ENCODE results near the gene MMP3.
"Not testable (repeated sequence)": the region's sequence is repeated elsewhere in the genome, so short reads cannot be mapped to it uniquely, and the experiment has no call there.

The MMP3 gene

DNA sequence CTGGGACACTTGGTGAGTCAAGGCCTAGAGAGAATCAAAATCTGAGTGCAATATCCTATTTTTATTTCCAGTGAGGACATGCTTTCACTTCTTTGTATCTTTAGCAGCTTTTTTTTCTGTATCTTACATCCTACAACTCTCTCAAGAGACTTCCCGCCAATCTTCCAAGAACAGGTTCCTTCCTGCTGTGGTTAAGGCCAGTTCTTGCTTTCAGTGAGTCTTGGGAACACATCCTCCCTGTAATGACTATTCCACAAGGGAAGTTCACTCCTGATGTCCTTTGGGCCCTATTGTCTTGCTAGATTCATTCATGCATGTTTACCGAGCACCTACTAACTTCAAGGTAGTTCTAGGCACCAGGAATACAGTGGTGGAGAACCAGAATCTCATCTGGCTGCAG lies 35.2 kb upstream of the MMP3 start:
- Mint-ChIP-seq H3K4me3 (no peak overlapping the region), H3K27ac (no peak overlapping the region), H3K36me3 (ENCODE audit: low read depth) (no peaks in the 10 kb centered on the region), H3K4me1 (no peaks in the 10 kb centered on the region), H3K9me3 (no peaks in the 10 kb centered on the region), H3K27me3 (ENCODE audit: low read depth, poor library complexity) (no peaks in the 10 kb centered on the region)
- TF ChIP-seq, protein P1, sequence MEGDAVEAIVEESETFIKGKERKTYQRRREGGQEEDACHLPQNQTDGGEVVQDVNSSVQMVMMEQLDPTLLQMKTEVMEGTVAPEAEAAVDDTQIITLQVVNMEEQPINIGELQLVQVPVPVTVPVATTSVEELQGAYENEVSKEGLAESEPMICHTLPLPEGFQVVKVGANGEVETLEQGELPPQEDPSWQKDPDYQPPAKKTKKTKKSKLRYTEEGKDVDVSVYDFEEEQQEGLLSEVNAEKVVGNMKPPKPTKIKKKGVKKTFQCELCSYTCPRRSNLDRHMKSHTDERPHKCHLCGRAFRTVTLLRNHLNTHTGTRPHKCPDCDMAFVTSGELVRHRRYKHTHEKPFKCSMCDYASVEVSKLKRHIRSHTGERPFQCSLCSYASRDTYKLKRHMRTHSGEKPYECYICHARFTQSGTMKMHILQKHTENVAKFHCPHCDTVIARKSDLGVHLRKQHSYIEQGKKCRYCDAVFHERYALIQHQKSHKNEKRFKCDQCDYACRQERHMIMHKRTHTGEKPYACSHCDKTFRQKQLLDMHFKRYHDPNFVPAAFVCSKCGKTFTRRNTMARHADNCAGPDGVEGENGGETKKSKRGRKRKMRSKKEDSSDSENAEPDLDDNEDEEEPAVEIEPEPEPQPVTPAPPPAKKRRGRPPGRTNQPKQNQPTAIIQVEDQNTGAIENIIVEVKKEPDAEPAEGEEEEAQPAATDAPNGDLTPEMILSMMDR (IDR thresholded peaks at IDR 0.05): no peak
- DNase-seq: no peak

DNA sequence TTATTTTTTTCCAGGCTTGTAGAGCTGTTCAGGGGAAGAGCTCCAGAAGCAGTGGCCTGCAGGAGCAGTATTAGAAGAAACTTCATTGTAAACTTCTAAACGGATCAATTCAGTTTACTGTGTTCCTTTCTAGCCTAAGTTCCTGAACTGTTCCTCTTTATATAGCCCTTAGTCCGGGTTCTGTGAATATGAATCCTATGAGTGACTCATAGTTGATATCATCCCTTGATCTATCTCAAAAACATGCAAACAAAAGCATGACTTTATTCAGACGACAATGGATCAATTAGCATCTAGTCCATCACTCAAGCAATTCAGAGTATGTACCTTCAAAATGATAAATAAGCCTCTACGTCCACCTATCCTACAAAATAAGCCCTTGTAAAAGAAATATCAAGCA lies 31.4 kb upstream of the MMP3 start, which contains the start of gene MMP12:
Gene MMP12, minus strand, starts transcription at position 131 of the 400 bp plus-strand sequence. Its CDS starts 45 bp downstream, at position 86.
- Mint-ChIP-seq H3K27ac (no peak within 1 kb of the TSS), H3K27me3 (ENCODE audit: low read depth, poor library complexity) (no peaks in the 10 kb centered on the region), H3K4me1 (no peaks in the 10 kb centered on the region), H3K36me3 (ENCODE audit: low read depth) (no peaks in the 10 kb centered on the region), H3K4me3 (no peak within 1 kb of the TSS), H3K9me3 (no peaks in the 10 kb centered on the region)
- TF ChIP-seq, protein P1 (IDR thresholded peaks at IDR 0.05): no peak
- DNase-seq: no peak

DNA sequence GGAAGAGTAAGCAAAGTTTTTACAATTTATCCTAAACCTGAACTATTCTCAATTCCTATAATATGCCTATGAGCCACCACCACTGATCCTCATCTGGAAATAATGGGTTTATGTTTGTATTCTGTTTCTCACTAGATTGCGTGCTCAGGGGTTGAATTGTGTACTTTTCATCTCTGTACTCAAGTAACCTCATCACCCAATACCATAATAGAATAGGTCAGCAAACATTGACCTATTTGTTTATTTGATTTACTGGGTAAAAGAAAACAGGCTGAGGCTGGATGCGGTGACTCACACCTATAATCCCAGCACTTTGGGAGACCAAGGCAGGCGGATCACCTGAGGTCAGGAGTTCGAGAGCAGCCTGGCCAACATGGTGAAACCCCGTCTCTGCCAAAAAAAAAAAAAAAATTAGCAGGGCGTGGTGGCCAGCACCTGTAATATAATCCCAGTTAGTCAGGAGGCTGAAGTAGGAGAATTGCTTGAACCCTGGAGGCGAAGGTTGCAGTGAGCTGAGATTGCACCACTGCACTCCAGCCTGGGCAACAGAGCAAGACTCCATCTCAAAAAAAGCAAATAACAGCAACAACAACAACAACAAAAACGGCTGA lies 26.1 kb upstream of the MMP3 start:
- not testable (repeated sequence) for H3K27me3 Mint-ChIP-seq (ENCODE audit: low read depth, poor library complexity); H3K4me1 Mint-ChIP-seq; H3K27ac Mint-ChIP-seq; H3K9me3 Mint-ChIP-seq; H3K36me3 Mint-ChIP-seq (ENCODE audit: low read depth); H3K4me3 Mint-ChIP-seq; DNase-seq

DNA sequence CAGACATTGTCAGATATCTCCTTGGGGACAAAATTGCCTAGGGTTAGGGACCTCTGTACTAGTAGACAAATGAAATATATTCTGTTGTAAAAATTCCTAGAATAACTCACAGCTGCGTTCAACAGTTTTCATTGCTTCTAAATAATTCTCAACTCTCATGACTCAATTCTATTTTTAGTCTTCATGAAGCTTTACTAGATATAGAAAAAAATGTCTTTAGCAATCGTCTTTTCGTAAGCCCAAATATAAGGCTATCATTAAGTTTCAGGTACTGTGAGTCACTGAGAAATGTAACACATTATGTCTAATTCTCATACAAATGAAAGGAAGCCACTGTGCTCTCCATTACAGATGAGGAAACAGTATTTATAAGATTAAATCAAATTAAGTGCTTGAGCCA lies 24.9 kb upstream of the MMP3 start:
- peaks cover 2% of the 10 kb centered on the region for H3K4me1 Mint-ChIP-seq
- no peaks in the 10 kb centered on the region for H3K36me3 Mint-ChIP-seq (ENCODE audit: low read depth)
- no peak for DNase-seq
- no peaks in the 10 kb centered on the region for H3K9me3 Mint-ChIP-seq
- no peak overlapping the region for H3K4me3 Mint-ChIP-seq
- no peaks in the 10 kb centered on the region for H3K27me3 Mint-ChIP-seq (ENCODE audit: low read depth, poor library complexity)
- TF ChIP-seq, protein P1 (IDR thresholded peaks at IDR 0.05): no peak
- no peak overlapping the region for H3K27ac Mint-ChIP-seq

DNA sequence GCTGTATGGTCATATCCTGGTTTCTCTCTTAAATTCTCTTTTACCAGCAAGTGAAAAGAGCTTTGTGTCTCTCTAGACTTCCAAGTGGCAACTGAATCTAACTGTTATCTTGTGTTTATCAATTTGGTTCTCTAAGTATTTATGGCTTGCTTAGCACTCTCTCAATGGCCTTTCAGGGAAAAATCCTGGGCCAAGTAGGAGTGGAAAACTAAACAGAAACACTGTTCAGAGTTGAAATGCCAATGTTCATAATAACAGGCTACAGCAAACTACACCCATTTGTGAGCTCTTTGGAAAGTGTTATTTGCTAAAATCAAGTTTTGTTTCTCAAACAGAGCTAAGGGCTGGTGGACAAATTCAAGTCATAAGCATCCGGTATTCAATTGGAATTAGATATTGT lies 21.3 kb upstream of the MMP3 start:
- Mint-ChIP-seq H3K27me3 (ENCODE audit: low read depth, poor library complexity) (no peaks in the 10 kb centered on the region), H3K27ac (no peak overlapping the region), H3K4me3 (no peak overlapping the region), H3K9me3 (no peaks in the 10 kb centered on the region), H3K4me1 (peaks cover 7% of the 10 kb centered on the region), H3K36me3 (ENCODE audit: low read depth) (no peaks in the 10 kb centered on the region)
- TF ChIP-seq, protein P1 (IDR thresholded peaks at IDR 0.05): no peak
- no peak for DNase-seq

DNA sequence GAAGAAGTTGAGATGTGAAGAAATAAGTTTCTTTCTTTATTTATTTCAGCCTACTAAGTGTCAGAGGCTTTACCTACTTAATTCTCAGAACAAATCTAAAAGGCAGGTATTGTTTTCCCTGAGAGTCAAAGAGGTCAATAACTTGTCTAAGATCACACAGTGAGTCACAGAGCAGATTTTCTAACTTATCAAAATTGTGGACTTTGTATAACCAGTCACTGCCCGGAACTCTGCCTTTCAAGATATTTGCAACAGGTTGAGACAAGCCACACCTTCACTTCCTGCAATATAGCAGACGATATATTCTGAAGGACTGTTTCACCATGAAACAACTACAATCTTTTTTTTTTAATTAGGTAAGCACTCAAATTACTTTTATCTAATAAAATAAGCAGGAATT lies 10.5 kb upstream of the MMP3 start:
- no peaks in the 10 kb centered on the region for H3K4me1 Mint-ChIP-seq
- H3K9me3 Mint-ChIP-seq: no peaks in the 10 kb centered on the region
- TF ChIP-seq, protein P1 (IDR thresholded peaks at IDR 0.05): no peak
- H3K36me3 Mint-ChIP-seq (ENCODE audit: low read depth): no peaks in the 10 kb centered on the region
- DNase-seq: no peak
- no peak overlapping the region for H3K4me3 Mint-ChIP-seq
- H3K27me3 Mint-ChIP-seq (ENCODE audit: low read depth, poor library complexity): no peaks in the 10 kb centered on the region
- no peak overlapping the region for H3K27ac Mint-ChIP-seq

Measured in nephron progenitor cell (in vitro differentiated cells).